Gastroesophageal sphincter (tissue), 4 donors: ENCODE measurements around the gene C1R. TPM values are rescaled to one million over a fixed set of nuclear protein-coding genes. Genes with fewer than 3 reads are reported as not detected.

Experiments used
- ATAC-seq: fragments of 150-250 bp; one replicate; pipeline ENCODE4 v1.9.1; 2016; ENCODE audit warnings: mild to moderate bottlenecking, moderate library complexity
- H3K27ac ChIP-seq, 4 donors: fragments of 200-600 bp; sonication (generic) in 3 of 4; 1 replicate in 3 of 4; 2 replicates in 1 of 4; pipeline ENCODE4 v1.5.1; 2016 to 2019
- H3K27me3 ChIP-seq: fragments of 200-600 bp; sonication (generic); one replicate; pipeline ENCODE4 v1.5.1; 2019
- H3K36me3 ChIP-seq, 2 donors: fragments of 200-600 bp; sonication (generic); one replicate each; pipeline ENCODE4 v1.5.1; 2019; ENCODE audit warnings: control low read depth in 1 of 2
- H3K4me1 ChIP-seq, 3 donors: fragments of 200-600 bp; sonication (generic); 1 replicate in 2 of 3; 2 replicates in 1 of 3; pipeline ENCODE4 v1.5.1; 2016 to 2019; ENCODE audit warnings: control low read depth in 2 of 3
- H3K4me3 ChIP-seq, 2 donors: fragments of 200-600 bp; sonication (generic); one replicate each; pipeline ENCODE4 v1.5.1; 2019; ENCODE audit warnings: mild to moderate bottlenecking in 1 of 2, moderate library complexity in 1 of 2
- H3K9me3 ChIP-seq, 3 donors: fragments of 200-600 bp; sonication (generic); one replicate each; pipeline ENCODE4 v1.5.1; 2017 to 2019; ENCODE audit warnings: control low read depth in 2 of 3
- CTCF ChIP-seq, 4 experiments: fragments of 200-600 bp in 2 of 4; fragments of 450-650 bp in 2 of 4; sonication (generic) in 1 of 4; IDR thresholded peaks; one replicate each; pipeline ENCODE4 v1.5.1; 2017 to 2019; ENCODE audit warnings: antibody characterized with exemption in 4 of 4, mild to moderate bottlenecking in 2 of 4, moderate library complexity in 2 of 4
- EP300 ChIP-seq: sonication (generic); formaldehyde crosslinking; IDR thresholded peaks from one replicate; pipeline ENCODE4 v1.6.1; 2017; ENCODE audit warnings: antibody characterized with exemption, mild to moderate bottlenecking
- POLR2A ChIP-seq, 2 donors: fragments of 450-650 bp; IDR thresholded peaks; one replicate each; pipeline ENCODE4 v1.6.1; 2017; ENCODE audit warnings: antibody characterized with exemption in 2 of 2, mild to moderate bottlenecking in 2 of 2, moderate library complexity in 1 of 2
- POLR2AphosphoS5 ChIP-seq: sonication (generic); formaldehyde crosslinking; IDR thresholded peaks from one replicate; pipeline ENCODE4 v1.6.1; 2017; ENCODE audit warnings: antibody characterized with exemption
- WGBS, 2 donors: methylation state at CpG; one replicate each; pipeline ENCODE4 v1.1.5; 2018; ENCODE audit warnings: low coverage in 1 of 2; 5-methylcytosine and 5-hydroxymethylcytosine counted together
- total RNA-seq, 4 donors: library from RNA; depleted of rRNA; stranded (reverse); fragments of >200 nt; gene quantifications; one replicate each; pipeline ENCODE4 v1.1.0, GENCODE V29; 2016

C1R gene
- total RNA-seq, 4 donors from 2014 or later: 330 to 846 (median 620) TPM

- H3K27me3 ChIP-seq: no peaks in the 10 kb centered on the region
- H3K4me1 ChIP-seq: peaks cover 0 to 35% (median 17%) of the 10 kb centered on the region in 3 donors
- H3K36me3 ChIP-seq: peaks cover 0 to 27% of the 10 kb centered on the region in 2 donors
- peak overlapping the region; percentile 38 to 65 for H3K4me3 ChIP-seq
- peak overlapping the region in 3 of 4 donors; percentile 72 to 87 (median 76) for H3K27ac ChIP-seq
- TF ChIP-seq EP300 (no peak), POLR2A (IDR thresholded peaks at IDR 0.05) (no peak), CTCF (IDR thresholded peaks at IDR 0.05) (no peak), POLR2AphosphoS5 (no peak)
- WGBS, 2 donors: 3 to 4% methylated on average over 15 to 31 of the region's 32 CpGs
- H3K9me3 ChIP-seq: no peaks in the 10 kb centered on the region
- ATAC-seq: peak; percentile 46
Observed at GRCh38 chr12:7130701-7131501, 38.7 kb upstream of the C1R start.

- H3K9me3 ChIP-seq: no peaks in the 10 kb centered on the region
- peak; percentile 73 for ATAC-seq
- H3K36me3 ChIP-seq: peaks cover 0 to 19% of the 10 kb centered on the region in 2 donors
- H3K27me3 ChIP-seq: no peaks in the 10 kb centered on the region
- peak within 1 kb of the TSS; percentile 38 to 65 for H3K4me3 ChIP-seq
- TF ChIP-seq POLR2A (IDR thresholded peaks at IDR 0.05) (no peak), POLR2AphosphoS5 (peak; percentile 39), CTCF (IDR thresholded peaks at IDR 0.05) (no peak)
- WGBS, 2 donors: 0% methylated on average over 6 of the region's 40 CpGs; no CpG with 5 or more reads in 1 of the 2 donors
- peak within 1 kb of the TSS in 3 of 4 donors; percentile 72 to 87 (median 76) for H3K27ac ChIP-seq
- peaks cover 0 to 35% (median 17%) of the 10 kb centered on the region in 3 donors for H3K4me1 ChIP-seq
Observed at GRCh38 chr12:7129872-7130691, 37.8 kb upstream of the C1R start, which contains the start of gene CLSTN3. Gene CLSTN3, plus strand, starts transcription at chr12:7130371. Its CDS starts 278 bp downstream, at chr12:7130649.

- WGBS, 2 donors: 8 to 18% methylated on average over 2 of the region's 19 CpGs
- Histone ChIP-seq H3K4me1 (peaks cover 0 to 35% (median 17%) of the 10 kb centered on the region in 3 donors), H3K27me3 (no peaks in the 10 kb centered on the region), H3K27ac (peak overlapping the region in 3 of 4 donors; percentile 72 to 87 (median 76)), H3K9me3 (no peaks in the 10 kb centered on the region), H3K36me3 (peaks cover 0 to 12% of the 10 kb centered on the region in 2 donors), H3K4me3 (peak overlapping the region; percentile 38 to 65)
- TF ChIP-seq POLR2AphosphoS5: no peak
- no peak for TF ChIP-seq CTCF (IDR thresholded peaks at IDR 0.05)
- TF ChIP-seq POLR2A (IDR thresholded peaks at IDR 0.05): no peak
- TF ChIP-seq EP300: no peak
- no peak for ATAC-seq
Observed at GRCh38 chr12:7129287-7129871, 37.1 kb upstream of the C1R start.

- H3K27ac ChIP-seq: peak within 1 kb of the TSS in 3 of 4 donors; percentile 72 to 87 (median 76)
- WGBS, 2 donors: 30 to 50% methylated on average over 2 to 3 of the region's 7 CpGs
- H3K36me3 ChIP-seq: peaks cover 0 to 6% of the 10 kb centered on the region in 2 donors
- no peaks in the 10 kb centered on the region for H3K9me3 ChIP-seq
- ATAC-seq: no peak
- H3K27me3 ChIP-seq: no peaks in the 10 kb centered on the region
- H3K4me1 ChIP-seq: peaks cover 0 to 35% (median 17%) of the 10 kb centered on the region in 3 donors
- peak within 1 kb of the TSS; percentile 38 to 65 for H3K4me3 ChIP-seq
- TF ChIP-seq POLR2A (IDR thresholded peaks at IDR 0.05): no peak
- no peak for TF ChIP-seq POLR2AphosphoS5
- TF ChIP-seq EP300: no peak
- no peak for TF ChIP-seq CTCF (IDR thresholded peaks at IDR 0.05)
Observed at GRCh38 chr12:7128681-7129286, 36.5 kb upstream of the C1R start, which contains the start of gene RBP5. Gene RBP5, minus strand, starts transcription at chr12:7128889. Its CDS starts 114 bp downstream, at chr12:7128775.
